ENCODE results near the gene FUT4.

GRCh38 chr11:94563848-94564467 lies 20.2 kb downstream of the FUT4 start:
- TF ChIP-seq, protein P1, sequence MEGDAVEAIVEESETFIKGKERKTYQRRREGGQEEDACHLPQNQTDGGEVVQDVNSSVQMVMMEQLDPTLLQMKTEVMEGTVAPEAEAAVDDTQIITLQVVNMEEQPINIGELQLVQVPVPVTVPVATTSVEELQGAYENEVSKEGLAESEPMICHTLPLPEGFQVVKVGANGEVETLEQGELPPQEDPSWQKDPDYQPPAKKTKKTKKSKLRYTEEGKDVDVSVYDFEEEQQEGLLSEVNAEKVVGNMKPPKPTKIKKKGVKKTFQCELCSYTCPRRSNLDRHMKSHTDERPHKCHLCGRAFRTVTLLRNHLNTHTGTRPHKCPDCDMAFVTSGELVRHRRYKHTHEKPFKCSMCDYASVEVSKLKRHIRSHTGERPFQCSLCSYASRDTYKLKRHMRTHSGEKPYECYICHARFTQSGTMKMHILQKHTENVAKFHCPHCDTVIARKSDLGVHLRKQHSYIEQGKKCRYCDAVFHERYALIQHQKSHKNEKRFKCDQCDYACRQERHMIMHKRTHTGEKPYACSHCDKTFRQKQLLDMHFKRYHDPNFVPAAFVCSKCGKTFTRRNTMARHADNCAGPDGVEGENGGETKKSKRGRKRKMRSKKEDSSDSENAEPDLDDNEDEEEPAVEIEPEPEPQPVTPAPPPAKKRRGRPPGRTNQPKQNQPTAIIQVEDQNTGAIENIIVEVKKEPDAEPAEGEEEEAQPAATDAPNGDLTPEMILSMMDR (IDR thresholded peaks at IDR 0.05): no peak
- no peak for TF ChIP-seq POLR2A (IDR thresholded peaks at IDR 0.05)
